HL-60 (cell line): ENCODE measurements around the gene CCM2L.

Experiments
- CTCF ChIP-seq: IDR thresholded peaks from one replicate; pipeline ENCODE4 v1.5.1; 2011; ENCODE audit warnings: low read length, control low read depth, inconsistent platforms; ENCODE audit not compliant: insufficient read depth
- GABPA ChIP-seq: IDR thresholded peaks from 2 replicates; pipeline ENCODE4 v1.6.1; 2012; ENCODE audit warnings: low read depth
- POLR2AphosphoS5 ChIP-seq: IDR thresholded peaks from 2 replicates; pipeline ENCODE4 v1.6.1; 2012; ENCODE audit warnings: low read depth
- REST ChIP-seq: IDR thresholded peaks from 2 replicates; pipeline ENCODE4 v1.6.1; 2012; ENCODE audit warnings: low read depth; ENCODE audit not compliant: insufficient replicate concordance
- SPI1 ChIP-seq: IDR thresholded peaks from 2 replicates; pipeline ENCODE4 v1.6.1; 2012; ENCODE audit warnings: low read depth, mild to moderate bottlenecking, borderline replicate concordance

DNA sequence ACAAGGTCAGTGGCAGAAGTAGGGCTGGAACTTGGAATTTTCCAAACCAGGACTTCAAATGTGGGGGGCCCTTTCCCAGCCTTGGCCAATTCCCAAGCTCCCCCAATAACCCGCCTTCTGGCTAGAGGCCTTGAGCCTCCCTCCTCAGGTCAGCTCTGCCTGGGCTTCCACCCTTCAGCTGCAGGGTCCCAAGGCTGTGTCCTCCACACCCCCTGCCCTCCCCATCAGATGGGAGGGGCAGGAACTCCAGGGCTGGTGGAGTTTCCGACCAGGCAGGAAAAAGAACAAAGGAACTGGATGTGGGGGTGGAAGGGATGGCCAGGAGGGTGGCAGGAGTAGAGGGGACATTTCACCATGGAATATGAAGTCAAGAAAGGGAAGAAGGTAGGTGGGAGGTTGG is at the start of gene CCM2L:
- TF ChIP-seq CTCF (no peak), REST (no peak), SPI1 (no peak), POLR2AphosphoS5 (no peak), GABPA (no peak)
